AG04450 (cell line): Measurements from ENCODE around the gene ADGRG6. TPM values are rescaled to one million over a fixed set of nuclear protein-coding genes. Genes with fewer than 3 reads are reported as not detected.

Experiments used
- CTCF ChIA-PET: fragments of 300-600, 350-600 bp; formaldehyde crosslinking; extraction: SDS; loops from one replicate; lab custom pipeline; 2022; ENCODE audit warnings: antibody characterized with exemption, inconsistent platforms; lab: Charles Lee
- POLR2A ChIA-PET: fragments of 350-600 bp; formaldehyde crosslinking; extraction: SDS; loops from one replicate; lab custom pipeline; 2021; ENCODE audit warnings: antibody characterized with exemption, inconsistent platforms; lab: Yijun Ruan, JAX
- DNase-seq: peaks from one replicate; pipeline ENCODE4 v3.0.0-alpha.2; 2011; ENCODE audit warnings: low read depth, low spot score
- H3K27ac ChIP-seq: one replicate; pipeline ENCODE4 v1.5.1; 2012; ENCODE audit warnings: low read depth, low read length, control low read depth
- H3K27me3 ChIP-seq: one replicate; pipeline ENCODE4 v1.6.0; 2012; ENCODE audit warnings: low read length; ENCODE audit not compliant: control insufficient read depth, insufficient read depth
- H3K4me3 ChIP-seq: 2 replicates; pipeline ENCODE4 v1.5.1; 2011; ENCODE audit warnings: mild to moderate bottlenecking, low read depth, low read length, control low read depth
- H3K9me3 ChIP-seq: 2 replicates; pipeline ENCODE4 v1.5.1; 2012; ENCODE audit warnings: low read length; ENCODE audit not compliant: control insufficient read depth, insufficient read depth
- polyA plus RNA-seq: library from polyadenylated mRNA; depleted of rRNA; stranded (reverse); fragments of >200 nt; gene quantifications from 2 replicates; pipeline ENCODE4 v1.2.3, GENCODE V29; 2011
- TF ChIP-seq, protein P1 (sequence below): IDR thresholded peaks from 2 replicates; pipeline ENCODE4 v1.5.1; 2011; ENCODE audit warnings: low read depth, low read length, control low read depth, inconsistent platforms

Gene ADGRG6
- polyA plus RNA-seq, 1 experiment: 16.2 TPM

DNA sequence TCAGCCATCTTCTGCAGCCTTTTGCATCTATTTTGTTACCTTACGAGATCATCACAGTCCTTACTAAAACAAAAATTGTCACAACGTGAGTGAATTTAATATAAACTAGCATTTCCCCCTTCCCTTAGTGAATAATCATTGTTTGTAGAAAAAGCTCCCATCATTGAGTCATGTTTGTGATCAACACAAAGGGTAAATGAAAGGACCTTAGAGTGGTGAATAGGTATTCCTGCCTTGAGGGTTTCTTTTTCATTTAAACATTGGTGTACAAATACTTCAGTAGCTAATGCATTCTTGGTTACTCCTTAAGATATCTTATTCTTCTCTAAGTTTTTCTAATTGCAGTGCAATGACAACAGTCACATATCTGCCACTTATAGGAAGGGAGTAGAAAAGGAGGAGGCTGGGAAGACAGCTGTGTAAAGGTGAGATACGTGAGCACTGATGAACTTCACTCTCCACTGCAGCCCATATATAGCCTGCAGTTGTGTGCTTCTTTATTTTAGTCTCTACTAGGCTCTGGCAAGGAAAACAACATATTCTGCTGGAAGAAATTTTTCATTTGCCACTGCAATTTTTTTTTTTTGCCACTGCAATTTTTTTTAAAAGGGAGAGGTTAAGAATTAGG is 27.8 kb downstream of the ADGRG6 start:
- TF ChIP-seq, protein P1, sequence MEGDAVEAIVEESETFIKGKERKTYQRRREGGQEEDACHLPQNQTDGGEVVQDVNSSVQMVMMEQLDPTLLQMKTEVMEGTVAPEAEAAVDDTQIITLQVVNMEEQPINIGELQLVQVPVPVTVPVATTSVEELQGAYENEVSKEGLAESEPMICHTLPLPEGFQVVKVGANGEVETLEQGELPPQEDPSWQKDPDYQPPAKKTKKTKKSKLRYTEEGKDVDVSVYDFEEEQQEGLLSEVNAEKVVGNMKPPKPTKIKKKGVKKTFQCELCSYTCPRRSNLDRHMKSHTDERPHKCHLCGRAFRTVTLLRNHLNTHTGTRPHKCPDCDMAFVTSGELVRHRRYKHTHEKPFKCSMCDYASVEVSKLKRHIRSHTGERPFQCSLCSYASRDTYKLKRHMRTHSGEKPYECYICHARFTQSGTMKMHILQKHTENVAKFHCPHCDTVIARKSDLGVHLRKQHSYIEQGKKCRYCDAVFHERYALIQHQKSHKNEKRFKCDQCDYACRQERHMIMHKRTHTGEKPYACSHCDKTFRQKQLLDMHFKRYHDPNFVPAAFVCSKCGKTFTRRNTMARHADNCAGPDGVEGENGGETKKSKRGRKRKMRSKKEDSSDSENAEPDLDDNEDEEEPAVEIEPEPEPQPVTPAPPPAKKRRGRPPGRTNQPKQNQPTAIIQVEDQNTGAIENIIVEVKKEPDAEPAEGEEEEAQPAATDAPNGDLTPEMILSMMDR: no peak
- H3K27ac ChIP-seq: no peak overlapping the region
- no peaks in the 10 kb centered on the region for H3K27me3 ChIP-seq
- H3K9me3 ChIP-seq: no peaks in the 10 kb centered on the region
- POLR2A ChIA-PET: interaction anchor here (1.2 kb wide), 1 partner anchor 31 kb away, joined by 3 read pairs; no protein-coding TSS in a partner anchor
- no peak for DNase-seq
- H3K4me3 ChIP-seq: no peak overlapping the region
- CTCF ChIA-PET: no interaction called here

- Histone ChIP-seq H3K27me3 (no peaks in the 10 kb centered on the region), H3K9me3 (no peaks in the 10 kb centered on the region), H3K4me3 (no peak overlapping the region), H3K27ac (no peak overlapping the region)
- no peak for DNase-seq
- POLR2A ChIA-PET: no interaction called here
- CTCF ChIA-PET: no interaction called here
- TF ChIP-seq, protein P1: no peak
Observed at GRCh38 chr6:142331075-142331551, 29.3 kb downstream of the ADGRG6 start.

DNA sequence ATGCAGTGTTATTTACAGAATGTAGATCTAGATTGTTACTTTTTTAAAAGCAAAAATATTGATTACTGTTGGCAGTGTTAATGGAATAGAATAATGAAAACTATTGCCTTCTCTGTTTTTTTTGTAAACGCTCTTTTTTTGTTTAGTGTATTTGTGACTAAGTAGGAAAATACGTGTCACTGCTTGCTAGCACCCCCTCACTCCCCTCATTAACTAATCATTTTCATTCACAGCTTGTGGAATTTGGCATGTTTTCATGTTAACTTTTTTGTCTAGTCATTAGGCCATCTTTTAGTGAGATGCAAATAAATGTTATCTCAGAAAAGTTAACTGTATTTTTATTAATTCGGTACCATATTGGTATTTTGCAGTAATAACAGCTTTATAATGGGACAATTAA is 29.8 kb downstream of the ADGRG6 start:
- Histone ChIP-seq H3K27ac (no peak overlapping the region), H3K9me3 (no peaks in the 10 kb centered on the region), H3K4me3 (no peak overlapping the region), H3K27me3 (no peaks in the 10 kb centered on the region)
- TF ChIP-seq, protein P1: no peak
- ChIA-PET POLR2A (no interaction called here), CTCF (no interaction called here)
- DNase-seq: no peak

DNA sequence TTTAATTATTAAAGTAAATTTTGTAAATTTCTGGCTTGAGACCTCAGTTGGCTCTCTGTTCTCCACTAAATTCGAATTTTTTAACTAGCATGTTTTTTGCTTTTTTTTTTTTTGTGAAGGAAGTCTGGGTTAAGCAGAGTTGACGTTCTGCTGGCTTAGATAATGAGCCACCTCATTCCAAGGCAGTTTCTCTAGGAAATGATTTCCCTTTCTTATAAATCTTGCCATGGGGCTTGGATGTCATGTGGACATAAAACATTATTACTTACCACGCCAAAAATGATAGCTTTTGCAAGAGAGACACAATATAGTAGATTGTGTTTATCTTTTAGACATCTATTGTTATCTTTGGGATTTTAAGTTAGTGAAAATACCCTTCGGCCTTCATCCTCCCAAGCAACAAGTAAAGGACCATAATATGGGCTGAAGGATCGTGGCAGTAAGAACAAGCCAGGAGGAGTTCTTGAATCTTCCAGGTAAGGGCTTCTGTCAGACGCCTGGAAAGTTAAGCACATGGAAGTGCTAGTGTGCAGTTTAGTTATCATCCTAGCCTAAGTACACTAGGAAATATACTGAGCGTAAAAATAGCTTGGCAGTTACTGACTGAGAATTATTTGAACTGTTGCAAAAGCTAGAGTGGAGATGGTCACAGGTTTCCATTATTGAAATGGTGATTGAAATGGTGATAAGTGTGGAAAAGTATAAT is 30.7 kb downstream of the ADGRG6 start:
- no peak overlapping the region for H3K4me3 ChIP-seq
- no peaks in the 10 kb centered on the region for H3K27me3 ChIP-seq
- ChIA-PET POLR2A (no interaction called here), CTCF (interaction anchor here (1.6 kb wide), 1 partner anchor 186 kb away, joined by 4 read pairs; the partner anchor contains the start of genes NMBR and VTA1)
- no peak overlapping the region for H3K27ac ChIP-seq
- TF ChIP-seq, protein P1: no peak
- DNase-seq: no peak
- no peaks in the 10 kb centered on the region for H3K9me3 ChIP-seq

DNA sequence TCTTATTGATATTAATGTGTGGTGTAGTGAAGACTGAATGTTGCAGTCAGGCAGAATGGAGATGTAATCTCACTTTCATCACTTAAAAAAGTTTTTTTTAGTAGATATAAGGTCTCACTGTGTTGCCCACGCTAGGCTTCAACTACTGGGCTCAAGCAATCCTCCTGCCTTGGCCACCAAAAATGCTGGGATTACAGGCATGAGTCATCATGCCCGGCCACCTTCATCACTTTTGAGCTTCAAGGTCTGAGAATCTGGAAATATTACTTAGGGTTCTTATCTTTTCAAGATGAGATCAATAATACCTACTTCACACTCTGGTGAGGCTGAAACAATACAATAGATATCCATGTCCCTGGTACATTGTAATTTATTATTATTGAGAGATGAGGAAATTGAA is 31.6 kb downstream of the ADGRG6 start:
- Histone ChIP-seq H3K27ac (no peak overlapping the region), H3K4me3 (no peak overlapping the region), H3K9me3 (no peaks in the 10 kb centered on the region), H3K27me3 (no peaks in the 10 kb centered on the region)
- CTCF ChIA-PET: interaction anchor here (0.6 to 1.6 kb wide), 2 partner anchors 33 to 187 kb away, joined by 4 to 9 read pairs; partner anchors contain the start of genes NMBR and VTA1
- TF ChIP-seq, protein P1: no peak
- POLR2A ChIA-PET: no interaction called here
- DNase-seq: no peak
